GM19023 (cell line): Measurements from ENCODE around the gene CHD6.
A peak's percentile ranks its signal among the peaks of the same experiment; 100 is the strongest.

ENCODE experiments used
- ATAC-seq: cut with Tn5 transposase; IDR thresholded peaks from one replicate; pipeline ENCODE4 v1.9.1; 2021; ENCODE audit warnings: mild to moderate bottlenecking, moderate library complexity; ENCODE audit not compliant: unreplicated experiment

Gene CHD6, protein sequence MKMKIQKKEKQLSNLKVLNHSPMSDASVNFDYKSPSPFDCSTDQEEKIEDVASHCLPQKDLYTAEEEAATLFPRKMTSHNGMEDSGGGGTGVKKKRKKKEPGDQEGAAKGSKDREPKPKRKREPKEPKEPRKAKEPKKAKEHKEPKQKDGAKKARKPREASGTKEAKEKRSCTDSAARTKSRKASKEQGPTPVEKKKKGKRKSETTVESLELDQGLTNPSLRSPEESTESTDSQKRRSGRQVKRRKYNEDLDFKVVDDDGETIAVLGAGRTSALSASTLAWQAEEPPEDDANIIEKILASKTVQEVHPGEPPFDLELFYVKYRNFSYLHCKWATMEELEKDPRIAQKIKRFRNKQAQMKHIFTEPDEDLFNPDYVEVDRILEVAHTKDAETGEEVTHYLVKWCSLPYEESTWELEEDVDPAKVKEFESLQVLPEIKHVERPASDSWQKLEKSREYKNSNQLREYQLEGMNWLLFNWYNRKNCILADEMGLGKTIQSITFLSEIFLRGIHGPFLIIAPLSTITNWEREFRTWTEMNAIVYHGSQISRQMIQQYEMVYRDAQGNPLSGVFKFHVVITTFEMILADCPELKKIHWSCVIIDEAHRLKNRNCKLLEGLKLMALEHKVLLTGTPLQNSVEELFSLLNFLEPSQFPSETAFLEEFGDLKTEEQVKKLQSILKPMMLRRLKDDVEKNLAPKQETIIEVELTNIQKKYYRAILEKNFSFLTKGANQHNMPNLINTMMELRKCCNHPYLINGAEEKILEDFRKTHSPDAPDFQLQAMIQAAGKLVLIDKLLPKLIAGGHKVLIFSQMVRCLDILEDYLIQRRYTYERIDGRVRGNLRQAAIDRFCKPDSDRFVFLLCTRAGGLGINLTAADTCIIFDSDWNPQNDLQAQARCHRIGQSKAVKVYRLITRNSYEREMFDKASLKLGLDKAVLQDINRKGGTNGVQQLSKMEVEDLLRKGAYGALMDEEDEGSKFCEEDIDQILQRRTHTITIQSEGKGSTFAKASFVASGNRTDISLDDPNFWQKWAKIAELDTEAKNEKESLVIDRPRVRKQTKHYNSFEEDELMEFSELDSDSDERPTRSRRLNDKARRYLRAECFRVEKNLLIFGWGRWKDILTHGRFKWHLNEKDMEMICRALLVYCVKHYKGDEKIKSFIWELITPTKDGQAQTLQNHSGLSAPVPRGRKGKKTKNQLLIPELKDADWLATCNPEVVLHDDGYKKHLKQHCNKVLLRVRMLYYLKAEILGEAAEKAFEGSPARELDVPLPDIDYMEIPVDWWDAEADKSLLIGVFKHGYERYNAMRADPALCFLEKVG (N-terminal part only)

DNA sequence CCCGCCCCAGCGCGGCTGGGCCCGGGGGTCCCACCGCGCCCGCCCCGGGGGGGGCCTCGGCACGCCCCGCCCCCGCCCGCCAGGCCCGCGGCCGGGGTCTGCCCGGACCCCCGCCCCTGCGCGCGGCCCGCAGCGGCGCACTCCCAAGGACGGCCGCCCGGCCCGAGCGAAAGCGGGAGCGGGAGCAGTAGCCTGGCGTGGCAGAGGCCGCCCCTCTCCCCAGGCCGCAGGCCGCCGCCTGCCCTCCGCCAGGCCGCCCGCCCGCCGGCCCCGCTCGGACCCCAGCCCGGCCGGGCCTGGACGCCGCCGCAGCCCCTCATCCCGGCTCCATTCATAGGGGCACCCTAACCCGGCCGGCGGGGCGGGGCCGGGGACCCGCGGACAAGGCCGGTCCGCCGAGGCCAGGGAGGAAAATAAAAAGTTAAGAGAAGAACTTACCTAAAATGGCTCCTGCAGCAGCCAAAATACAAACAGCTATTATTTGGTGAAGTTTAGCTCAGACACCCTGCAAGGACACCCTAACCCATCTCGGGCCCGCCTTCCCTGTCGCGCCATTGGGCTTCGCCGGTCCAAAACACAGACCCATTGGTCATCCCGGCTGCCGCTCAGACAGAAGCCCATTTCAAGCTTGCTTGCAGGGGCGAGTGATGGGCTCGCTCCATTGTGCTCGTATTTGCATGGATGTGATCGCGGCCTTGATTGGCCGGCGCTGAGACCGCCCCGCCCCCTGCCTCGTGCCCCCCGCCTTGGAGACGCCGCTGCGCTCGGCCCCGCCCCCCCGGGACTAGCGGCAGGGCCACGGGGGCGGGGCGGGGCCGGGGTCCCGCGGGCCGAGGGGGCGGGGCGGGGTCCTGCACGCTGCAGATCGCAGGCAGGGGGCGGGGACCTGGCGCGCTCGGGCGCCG, at the start of gene CHD6:
Gene CHD6 (minus strand): TSS at position 476 of the 905 bp plus-strand sequence. CDS start 67,040 bp downstream, outside the sequence.
- peak; percentile 97 for ATAC-seq

DNA sequence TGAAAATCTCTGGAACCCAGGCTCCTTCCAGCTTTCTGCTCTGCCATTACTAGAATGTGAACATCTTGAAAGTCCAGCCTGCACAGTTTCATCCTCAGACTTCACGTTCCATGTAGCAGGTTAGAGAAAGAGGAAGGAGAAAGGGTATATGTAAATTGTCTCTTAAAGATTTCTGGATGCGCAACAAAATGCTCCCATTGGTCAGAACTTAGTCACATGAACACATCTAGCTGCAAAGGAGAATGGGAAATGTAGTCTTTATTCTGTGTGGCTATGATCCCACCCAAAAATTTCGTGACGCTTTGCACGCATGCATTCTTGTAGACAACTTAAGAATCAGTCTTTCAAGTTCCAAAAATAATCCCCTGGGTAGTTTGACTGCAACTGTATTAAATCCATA, 46.4 kb upstream of the CHD6 start:
- no peak for ATAC-seq

DNA sequence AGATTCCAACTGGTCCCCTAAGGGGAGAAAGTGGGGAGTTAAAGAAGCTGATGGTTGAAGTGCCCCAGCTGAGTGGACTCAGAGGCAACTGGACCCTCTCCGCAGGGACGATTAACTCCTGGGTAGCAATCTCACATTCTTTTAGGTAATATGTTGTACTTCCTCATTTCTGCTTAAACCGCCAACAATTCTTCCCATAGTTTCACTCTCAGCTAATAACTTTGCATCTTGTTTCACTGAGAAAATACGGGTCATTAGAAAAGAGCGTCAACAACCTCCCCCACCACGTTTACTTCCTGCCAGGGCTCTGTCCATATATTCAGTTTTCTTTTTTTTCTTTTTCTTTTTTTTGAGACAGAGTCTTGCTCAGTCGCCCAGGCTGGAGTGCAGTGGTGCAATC, 39.5 kb upstream of the CHD6 start:
- ATAC-seq: no peak

DNA sequence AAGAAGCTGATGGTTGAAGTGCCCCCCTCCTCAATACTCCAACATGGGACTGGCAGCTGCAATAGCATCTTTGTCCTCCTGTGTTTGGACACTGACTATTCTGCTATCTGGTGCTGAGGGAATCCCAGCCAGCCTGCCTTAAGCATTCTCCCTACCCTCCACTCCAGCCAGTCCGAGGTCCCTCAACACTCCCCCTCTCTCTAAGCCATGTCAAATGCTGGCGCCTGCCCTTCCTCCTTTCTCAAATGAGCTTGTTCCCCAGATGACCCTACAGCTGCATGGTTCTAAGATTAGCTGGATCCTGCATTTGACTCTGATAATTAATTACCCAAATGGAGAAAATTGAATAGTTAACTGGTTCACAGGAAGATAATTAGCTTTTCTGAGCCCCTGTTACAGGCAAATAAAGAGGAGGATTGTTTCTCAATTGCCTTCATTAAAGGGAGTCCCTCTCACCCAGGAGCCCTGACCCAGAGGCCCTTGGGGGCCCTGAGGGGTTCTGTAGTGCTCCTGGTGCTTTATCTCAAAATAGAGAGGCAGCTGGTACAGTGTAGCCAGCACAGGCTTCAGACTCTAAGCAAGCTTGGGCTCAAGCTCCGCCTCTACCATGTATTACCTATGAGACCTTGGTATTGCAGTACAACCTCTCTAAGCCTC, 37.9 kb upstream of the CHD6 start:
- ATAC-seq: no peak

DNA sequence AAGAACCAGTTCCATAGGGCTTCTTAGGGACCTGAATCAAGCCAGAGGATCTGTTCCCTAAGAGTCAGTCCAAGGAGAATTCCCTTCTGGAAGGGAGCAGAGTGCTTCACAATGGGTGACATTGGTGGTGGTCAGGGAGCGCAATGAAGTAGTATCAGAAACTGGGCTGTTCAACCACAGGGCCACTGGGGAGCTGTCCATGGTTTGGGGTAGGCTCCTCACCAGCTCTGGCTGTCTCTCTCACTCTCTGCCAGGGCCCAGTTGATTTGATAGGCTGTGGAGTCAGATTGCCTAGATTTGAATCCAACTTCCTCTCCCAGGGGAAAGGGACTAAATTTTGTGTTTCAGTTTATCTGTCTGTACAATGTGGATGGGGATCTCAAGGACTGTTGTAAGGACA, 36.7 kb upstream of the CHD6 start:
- ATAC-seq: no peak

DNA sequence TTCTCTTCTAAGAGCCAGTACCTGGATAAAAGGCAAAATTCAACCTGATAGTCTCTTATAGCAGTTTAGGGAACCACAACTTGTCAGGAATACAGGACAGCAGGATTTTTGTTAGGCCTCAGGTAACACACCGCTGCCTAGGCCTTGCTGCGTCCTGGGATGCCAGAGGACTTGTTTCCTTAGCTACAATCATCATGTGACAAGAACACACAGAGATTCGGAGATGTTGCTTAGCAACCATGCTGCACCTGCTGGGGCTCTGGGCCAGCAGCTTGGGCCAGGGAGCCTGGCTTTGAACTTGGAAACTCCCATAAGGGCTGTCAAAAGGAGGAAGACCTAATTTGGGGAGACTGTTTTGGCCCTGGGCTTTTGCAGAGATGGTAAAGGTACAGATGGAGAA, 36.1 kb upstream of the CHD6 start:
- no peak for ATAC-seq

DNA sequence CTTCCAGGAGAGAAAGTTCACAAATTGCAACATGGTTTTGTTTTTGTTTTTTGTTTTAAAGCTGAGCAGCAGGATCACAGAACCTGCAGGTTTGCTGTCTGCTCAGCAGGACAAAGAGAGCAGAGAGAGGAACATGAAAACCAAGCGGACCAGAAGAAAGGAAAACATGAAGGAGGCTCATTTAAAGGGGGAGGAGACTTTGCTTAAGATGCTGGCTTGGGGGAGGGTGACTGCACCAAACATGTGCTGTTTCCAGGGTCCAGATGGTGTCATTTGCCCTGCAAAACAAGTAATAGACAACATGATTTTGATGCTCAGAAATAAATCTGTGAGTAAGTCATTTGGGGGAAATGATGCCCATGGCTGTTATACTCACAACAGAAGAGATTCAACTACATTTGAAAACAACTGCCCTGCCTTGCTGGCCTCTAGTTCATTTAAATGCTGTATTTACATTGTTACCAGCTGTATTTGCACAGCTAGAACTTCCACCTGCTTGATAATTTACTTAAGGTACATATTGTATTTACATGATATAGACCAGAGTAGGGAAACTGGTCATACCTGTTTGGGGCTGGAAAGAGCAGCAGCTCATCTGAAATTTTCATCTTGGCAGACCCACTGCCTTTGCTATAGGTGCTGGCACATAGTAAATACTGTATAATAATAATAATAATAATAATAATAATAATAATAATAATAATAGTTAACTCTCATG, 32.2 kb upstream of the CHD6 start:
- no peak for ATAC-seq

DNA sequence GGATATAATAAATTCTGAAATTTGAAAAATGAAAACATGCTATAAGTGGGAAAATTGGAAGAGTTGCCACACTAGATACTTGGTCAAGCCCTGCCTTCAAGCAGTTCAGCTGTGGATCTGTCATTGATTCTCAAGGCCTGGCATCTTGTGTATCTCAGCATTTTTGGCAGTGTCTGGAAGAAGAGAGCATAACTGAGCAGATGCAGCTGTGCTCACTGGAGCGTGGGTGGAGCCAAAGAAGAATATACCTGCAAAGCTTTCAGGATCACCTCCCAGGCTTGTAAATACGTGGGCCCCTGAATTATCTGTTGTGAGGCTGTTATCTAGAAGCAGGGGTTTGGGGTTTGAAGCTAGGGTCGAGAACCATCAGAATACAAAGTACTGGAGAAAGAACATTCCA, 31.3 kb upstream of the CHD6 start:
- ATAC-seq: no peak

DNA sequence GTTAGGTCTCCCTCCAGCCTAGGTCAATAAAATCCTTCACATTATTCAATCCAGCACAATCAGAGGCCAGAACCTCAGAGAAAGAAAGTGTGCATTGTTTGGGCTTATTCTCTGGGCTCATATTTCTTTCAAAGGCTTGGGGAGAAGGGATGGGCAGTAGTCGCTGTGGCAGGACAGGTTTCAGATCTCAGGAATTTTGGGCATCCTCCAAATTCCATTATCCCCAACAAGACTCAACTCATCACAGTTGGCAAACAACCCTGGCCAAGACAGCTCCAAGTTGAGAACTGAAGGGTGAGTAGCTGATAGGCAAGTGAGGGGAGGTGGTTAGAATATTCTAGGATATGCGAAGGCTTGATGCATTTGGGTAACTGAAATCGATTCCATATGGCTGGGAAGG, 27.2 kb upstream of the CHD6 start:
- ATAC-seq: no peak

DNA sequence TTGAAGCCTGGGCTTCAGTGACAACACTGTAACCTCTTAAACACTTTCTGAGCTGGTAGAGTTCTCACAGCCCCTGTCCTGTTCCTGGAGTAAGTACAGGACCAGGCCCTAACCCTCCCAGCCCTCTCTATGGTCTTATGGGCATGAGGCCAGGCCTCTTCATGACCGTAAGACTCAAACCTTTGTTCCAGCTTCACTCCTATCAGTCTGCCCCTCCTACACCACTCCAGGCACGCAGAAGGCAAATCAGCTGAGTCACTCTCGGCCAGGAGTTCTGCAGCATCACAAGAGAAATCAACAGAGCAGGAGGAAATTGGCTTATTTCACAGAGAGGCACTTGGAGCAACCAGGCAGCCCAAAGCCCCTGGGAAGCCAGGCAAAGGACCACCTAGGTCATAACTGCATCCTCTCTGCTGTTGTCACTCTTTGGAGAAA, 25.3 kb upstream of the CHD6 start:
- no peak for ATAC-seq

DNA sequence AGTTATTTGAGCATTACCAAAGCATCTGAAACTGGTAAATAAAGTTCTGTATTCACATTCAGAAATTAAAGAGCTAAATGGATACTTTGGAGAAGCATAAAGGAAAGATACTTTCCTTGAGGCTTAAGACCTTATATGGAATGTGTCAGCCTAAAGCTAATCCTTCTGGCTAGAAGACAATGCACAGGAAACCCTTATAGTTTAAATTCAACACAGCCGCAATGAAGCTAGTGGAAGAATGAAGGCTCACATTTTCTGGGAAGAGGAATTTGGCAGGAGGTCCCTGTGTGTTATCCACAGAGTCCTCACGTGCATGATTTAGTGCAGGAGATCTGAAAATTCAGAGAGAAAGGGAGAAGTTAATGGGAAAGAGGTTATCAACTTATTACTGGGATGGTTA, 21.5 kb upstream of the CHD6 start:
- ATAC-seq: no peak

DNA sequence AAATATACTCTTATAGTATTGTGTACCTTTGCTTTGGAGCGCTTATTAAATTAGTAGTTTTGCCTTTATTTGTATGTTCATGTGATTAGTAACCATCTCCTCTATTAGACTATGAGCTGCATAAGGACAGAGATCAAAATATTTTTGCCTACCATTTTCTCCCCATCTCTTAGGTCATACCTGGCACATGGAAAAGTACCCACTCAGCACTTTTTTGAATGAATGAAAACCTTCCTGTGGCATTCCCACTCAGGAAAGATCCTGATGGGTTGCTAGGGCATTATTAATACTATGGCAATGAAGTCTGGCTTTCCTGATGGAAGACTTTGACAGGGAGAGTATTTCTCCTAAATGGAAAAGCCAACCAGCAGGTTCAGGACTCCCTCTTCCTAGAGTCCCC, 20.3 kb upstream of the CHD6 start:
- no peak for ATAC-seq

DNA sequence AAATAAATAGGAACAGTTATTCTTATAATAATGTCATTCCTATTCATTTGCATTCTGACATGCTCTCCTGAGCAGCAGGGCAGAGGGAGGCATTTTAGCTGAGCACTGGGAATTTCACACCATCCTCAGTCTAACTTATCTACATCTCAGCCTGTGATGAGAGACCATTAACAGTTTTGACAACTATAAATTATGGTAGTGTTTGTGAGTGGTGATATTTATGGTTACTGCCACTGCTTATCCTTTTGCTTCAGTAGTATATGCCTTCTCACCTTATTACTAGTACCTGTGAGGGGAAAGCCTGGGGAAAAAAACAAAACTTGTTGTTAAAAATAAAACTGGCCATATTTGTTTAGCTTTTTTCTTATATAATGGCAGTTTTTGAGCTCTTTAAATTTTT, 17.0 kb upstream of the CHD6 start:
- ATAC-seq: no peak

DNA sequence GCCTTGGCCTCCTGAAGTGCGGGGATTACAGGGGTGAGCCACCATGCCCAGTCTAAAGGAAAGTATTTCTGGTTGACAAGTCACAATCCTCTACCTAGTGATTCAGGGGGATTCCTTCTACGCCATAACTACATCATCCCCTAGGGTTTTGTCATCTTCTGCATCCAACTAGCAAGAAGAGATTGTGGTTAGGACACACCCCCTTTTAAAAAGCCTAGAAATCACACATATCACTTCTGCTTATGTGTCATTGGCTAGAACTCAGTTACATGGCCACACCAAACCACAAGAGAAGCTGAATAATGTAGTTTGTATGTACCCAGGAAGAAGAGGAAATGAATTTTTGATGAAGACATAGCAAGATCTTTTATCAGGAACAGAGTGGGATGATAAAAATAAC, 14.7 kb upstream of the CHD6 start:
- ATAC-seq: no peak

DNA sequence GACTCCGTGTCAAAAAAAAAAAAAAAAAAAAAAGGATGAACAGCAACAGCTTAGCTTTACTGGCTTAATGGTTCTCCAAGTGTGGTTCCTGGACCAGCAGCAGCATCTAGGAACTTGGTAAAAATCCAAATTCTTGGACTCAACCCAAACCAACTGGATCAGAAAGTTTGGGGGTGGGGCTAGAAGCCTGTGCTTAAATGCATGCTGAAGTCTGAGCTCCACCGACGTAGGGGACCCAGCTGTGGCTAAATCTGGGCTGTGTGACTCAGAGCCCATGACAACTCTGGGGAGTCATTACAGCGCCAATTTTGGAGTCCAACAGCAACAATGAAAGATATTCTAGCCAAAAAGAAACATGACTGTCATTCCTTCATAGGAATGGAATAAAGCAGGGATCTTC, 13.6 kb upstream of the CHD6 start:
- ATAC-seq: no peak

DNA sequence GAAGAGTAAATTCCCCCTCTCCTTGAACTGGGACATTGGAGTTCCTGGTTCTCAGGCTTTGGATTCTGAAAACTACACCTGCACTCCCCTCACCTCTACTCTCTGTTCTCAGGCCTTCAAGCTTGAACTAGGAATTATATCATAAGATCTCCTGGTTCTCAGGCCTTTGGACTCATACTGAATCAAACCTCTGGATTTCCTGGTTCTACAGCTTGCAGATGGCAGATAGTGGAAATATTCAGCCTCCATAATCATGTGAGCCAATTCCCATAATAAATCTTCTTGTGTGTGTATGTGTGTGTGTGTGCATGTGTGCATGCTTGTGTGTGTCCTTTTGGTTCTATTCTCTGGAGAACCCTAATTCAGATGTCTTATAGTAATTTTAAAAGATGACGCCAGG, 12.7 kb upstream of the CHD6 start:
- ATAC-seq: no peak

DNA sequence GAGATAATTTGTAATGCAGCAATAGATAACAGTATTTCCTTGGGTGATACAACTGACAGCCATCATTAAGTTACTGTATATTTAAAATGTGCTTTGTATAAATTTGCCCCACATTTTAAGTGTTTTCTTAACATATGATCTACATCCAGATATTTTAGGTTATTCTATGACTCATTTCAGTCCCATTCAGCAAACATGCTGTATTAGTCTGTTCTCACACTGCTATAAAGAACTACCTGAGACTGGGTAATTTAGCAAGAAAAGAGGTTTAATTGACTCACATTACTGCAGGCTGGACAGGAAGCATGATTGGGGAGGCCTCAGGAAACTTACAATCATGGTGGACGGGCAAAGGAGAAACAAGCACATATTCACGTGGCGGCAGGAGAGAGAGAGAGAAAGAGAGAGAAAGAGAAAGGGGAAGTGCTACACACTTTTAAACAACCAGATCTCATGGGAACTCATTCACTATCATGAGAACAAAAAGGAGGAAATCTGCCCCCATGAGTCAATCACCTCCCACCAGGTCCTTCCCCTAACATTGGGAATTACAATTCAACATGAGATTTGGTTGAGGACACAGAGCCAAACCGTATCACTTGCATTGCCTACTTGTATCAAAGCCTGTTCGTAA, 9.6 kb upstream of the CHD6 start:
- ATAC-seq: no peak

DNA sequence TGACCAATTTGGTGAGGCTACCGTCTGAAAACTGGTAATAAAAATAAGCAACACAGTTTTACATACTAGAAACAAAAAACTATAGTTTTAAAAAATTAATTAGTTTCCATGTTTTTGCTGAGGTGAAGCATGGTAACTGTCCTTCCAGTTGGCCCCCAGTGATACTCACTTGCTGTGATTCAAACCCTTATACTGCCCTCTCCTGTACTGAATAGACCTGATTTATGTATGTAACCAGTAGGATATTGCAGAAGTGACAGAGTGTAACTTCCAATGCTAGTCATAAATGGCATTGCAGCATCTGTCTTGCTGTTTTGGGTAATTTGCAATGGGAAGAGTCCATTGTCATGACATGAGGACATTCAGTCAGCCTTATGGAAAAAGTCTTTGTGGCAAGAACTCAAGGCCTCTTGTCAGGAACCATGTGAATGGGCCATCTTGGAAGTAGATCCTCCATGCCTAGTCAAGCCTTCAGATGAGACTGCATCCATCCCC, 8.9 kb upstream of the CHD6 start:
- no peak for ATAC-seq
